DOHH2 (cell line): ENCODE measurements around the gene TRIM42.

ENCODE experiments used
- CTCF ChIP-seq: fragments of 200-600 bp; sonication (generic); IDR thresholded peaks from one replicate; pipeline ENCODE4 v1.5.1; 2014; ENCODE audit warnings: antibody characterized with exemption, mild to moderate bottlenecking, low read depth, low read length; ENCODE audit not compliant: poor library complexity, severe bottlenecking
- EZH2phosphoT487 ChIP-seq: fragments of 200-600 bp; sonication (generic); IDR thresholded peaks from 2 replicates; pipeline ENCODE4 v1.6.1; 2017; ENCODE audit warnings: borderline replicate concordance, mild to moderate bottlenecking, antibody characterized with exemption, low read length, moderate library complexity, mixed read lengths

GRCh38 chr3:140686128-140686527 lies 8.3 kb downstream of the TRIM42 start:
- TF ChIP-seq CTCF (no peak), EZH2phosphoT487 (no peak)
